ENCODE results near the gene TAB3.

TAB3 gene

GRCh38 chrX:30885136-30885535 lies 3.9 kb downstream of the TAB3 start:
- no peak for DNase-seq (ENCODE audit: low read depth in 2 of 2)

GRCh38 chrX:30883138-30883537 lies 5.9 kb downstream of the TAB3 start:
- DNase-seq (ENCODE audit: low read depth in 2 of 2) = no peak

GRCh38 chrX:30881797-30882196 lies 7.3 kb downstream of the TAB3 start:
- no peak for DNase-seq (ENCODE audit: low read depth in 2 of 2)

- DNase-seq (ENCODE audit: low read depth in 2 of 2) = no peak
These were observed 7.7 kb downstream of the TAB3 start for GRCh38 chrX:30881390-30881789.

GRCh38 chrX:30880058-30880457 lies 9.0 kb downstream of the TAB3 start:
- DNase-seq (ENCODE audit: low read depth in 2 of 2) = no peak

GRCh38 chrX:30876367-30876766 lies 12.7 kb downstream of the TAB3 start:
- no peak for DNase-seq (ENCODE audit: low read depth in 2 of 2)

- DNase-seq (ENCODE audit: low read depth in 2 of 2) = no peak
These were observed 13.1 kb downstream of the TAB3 start for GRCh38 chrX:30875957-30876356.

GRCh38 chrX:30874851-30875250 lies 14.2 kb downstream of the TAB3 start:
- DNase-seq (ENCODE audit: low read depth in 2 of 2) = no peak

GRCh38 chrX:30870572-30870971 lies 18.5 kb downstream of the TAB3 start:
- DNase-seq (ENCODE audit: low read depth in 2 of 2) = no peak

GRCh38 chrX:30865612-30866011 lies 23.4 kb downstream of the TAB3 start:
- no peak for DNase-seq (ENCODE audit: low read depth in 2 of 2)

GRCh38 chrX:30865015-30865414 lies 24.0 kb downstream of the TAB3 start:
- no peak for DNase-seq (ENCODE audit: low read depth in 2 of 2)

- no peak for DNase-seq (ENCODE audit: low read depth in 2 of 2)
These were observed 24.7 kb downstream of the TAB3 start for GRCh38 chrX:30864383-30864785.

- no peak for DNase-seq (ENCODE audit: low read depth in 2 of 2)
These were observed 25.1 kb downstream of the TAB3 start for GRCh38 chrX:30863974-30864373.

GRCh38 chrX:30858098-30858497 lies 31.0 kb downstream of the TAB3 start:
- DNase-seq (ENCODE audit: low read depth in 2 of 2) = no peak

- DNase-seq (ENCODE audit: low read depth in 2 of 2) = no peak
These were observed 37.6 kb downstream of the TAB3 start for GRCh38 chrX:30851449-30851848.

- DNase-seq (ENCODE audit: low read depth in 2 of 2) = no peak
These were observed 53.7 kb downstream of the TAB3 start for GRCh38 chrX:30835373-30835772.

- no peak for DNase-seq (ENCODE audit: low read depth in 2 of 2)
These were observed 55.2 kb downstream of the TAB3 start for GRCh38 chrX:30833896-30834295.

GRCh38 chrX:30831082-30831481 lies 58.0 kb downstream of the TAB3 start:
- peak; percentile 3 to 12 for DNase-seq (ENCODE audit: low read depth in 2 of 2)

- no peak for DNase-seq (ENCODE audit: low read depth in 2 of 2)
These were observed 58.6 kb downstream of the TAB3 start for GRCh38 chrX:30830326-30830943.

- no peak for DNase-seq (ENCODE audit: low read depth in 2 of 2)
These were observed 64.8 kb downstream of the TAB3 start for GRCh38 chrX:30824275-30824674.

- no peak for DNase-seq (ENCODE audit: low read depth in 2 of 2)
These were observed 66.3 kb downstream of the TAB3 start for GRCh38 chrX:30822764-30823163.

- DNase-seq (ENCODE audit: low read depth in 2 of 2) = no peak
These were observed 66.9 kb downstream of the TAB3 start for GRCh38 chrX:30822068-30822681.

- no peak for DNase-seq (ENCODE audit: low read depth in 2 of 2)
These were observed 67.9 kb downstream of the TAB3 start for GRCh38 chrX:30821116-30821515.

- no peak for DNase-seq (ENCODE audit: low read depth in 2 of 2)
These were observed 70.0 kb downstream of the TAB3 start for GRCh38 chrX:30819080-30819479.
